ENCODE data around the gene AGRP.

The AGRP gene

GRCh38 chr16:67445126-67445426 lies 38.3 kb downstream of the AGRP start:
- DNase-seq, result no peak

- DNase-seq, result no peak
These were observed 38.9 kb downstream of the AGRP start for GRCh38 chr16:67444259-67445125.

GRCh38 chr16:67443265-67443664 lies 40.1 kb downstream of the AGRP start:
- DNase-seq, result no peak

GRCh38 chr16:67442581-67443255 lies 40.6 kb downstream of the AGRP start:
- DNase-seq, result no peak

- no peak for DNase-seq
These were observed 41.4 kb downstream of the AGRP start for GRCh38 chr16:67441907-67442306.

GRCh38 chr16:67441271-67441753 lies 42.0 kb downstream of the AGRP start:
- peak; percentile 85 for DNase-seq

- DNase-seq, result no peak
These were observed 44.4 kb downstream of the AGRP start for GRCh38 chr16:67438824-67439393.

- no peak for DNase-seq
These were observed 45.1 kb downstream of the AGRP start for GRCh38 chr16:67438098-67438791.

- no peak for DNase-seq
These were observed 45.8 kb downstream of the AGRP start for GRCh38 chr16:67437513-67437912.

- no peak for DNase-seq
These were observed 46.6 kb downstream of the AGRP start for GRCh38 chr16:67436640-67437193.

- DNase-seq, result no peak
These were observed 47.6 kb downstream of the AGRP start for GRCh38 chr16:67435758-67436164.

- DNase-seq, result no peak
These were observed 50.1 kb downstream of the AGRP start for GRCh38 chr16:67433131-67433719.
